DOHH2 (cell line): ENCODE results near the gene CAMSAP3.

Experiments used
- CTCF ChIP-seq: fragments of 200-600 bp; sonication (generic); IDR thresholded peaks from one replicate; pipeline ENCODE4 v1.5.1; 2014; ENCODE audit warnings: antibody characterized with exemption, mild to moderate bottlenecking, low read depth, low read length; ENCODE audit not compliant: poor library complexity, severe bottlenecking
- EZH2phosphoT487 ChIP-seq: fragments of 200-600 bp; sonication (generic); IDR thresholded peaks from 2 replicates; pipeline ENCODE4 v1.6.1; 2017; ENCODE audit warnings: borderline replicate concordance, mild to moderate bottlenecking, antibody characterized with exemption, low read length, moderate library complexity, mixed read lengths

- TF ChIP-seq CTCF (no peak), EZH2phosphoT487 (no peak)
These were observed 22.7 kb downstream of the CAMSAP3 start for GRCh38 chr19:7618348-7618747.
